ENCODE data around the gene BRI3.

GRCh38 chr7:98303176-98303865, 21.8 kb downstream of the BRI3 start:
- TF ChIP-seq CTCF (IDR thresholded peaks at IDR 0.05; ENCODE audit: low read depth, low read length, poor library complexity, severe bottlenecking) (no peak), EZH2phosphoT487 (IDR thresholded peaks at IDR 0.05; ENCODE audit: borderline replicate concordance, low read length) (no peak)
